Ovary (tissue), 9 donors: ENCODE data around the gene B4GALT5. TPM values are rescaled to one million over a fixed set of nuclear protein-coding genes. Genes with fewer than 3 reads are reported as not detected.

ENCODE experiments used
- DNase-seq, 5 donors: peaks; one replicate each; pipeline ENCODE4 v3.0.0-alpha.2; 2019 to 2020
- H3K27ac ChIP-seq, 2 donors: fragments of 200-600 bp; one replicate each; pipeline versions ENCODE4 v1.5.1 to v1.8.0; 2019 to 2022
- H3K27me3 ChIP-seq: fragments of 200-600 bp; one replicate; pipeline ENCODE4 v1.8.0; 2022
- H3K36me3 ChIP-seq: fragments of 200-600 bp; sonication (generic); one replicate; pipeline ENCODE4 v1.5.1; 2019
- H3K4me1 ChIP-seq: one replicate; pipeline ENCODE4 v1.8.1; 2013; ENCODE audit warnings: mild to moderate bottlenecking, moderate library complexity; ENCODE audit not compliant: insufficient read depth
- H3K4me3 ChIP-seq: fragments of 200-600 bp; sonication (generic); one replicate; pipeline ENCODE4 v1.5.1; 2017
- H3K9me3 ChIP-seq, 2 donors: fragments of 200-600 bp in 1 of 2; sonication (generic) in 1 of 2; one replicate each; pipeline versions ENCODE4 v1.5.1 to v1.8.1; 2013 to 2019; ENCODE audit warnings: mild to moderate bottlenecking in 1 of 2, moderate library complexity in 1 of 2
- EP300 ChIP-seq: sonication (generic); formaldehyde crosslinking; IDR thresholded peaks from one replicate; pipeline ENCODE4 v1.6.1; 2017; ENCODE audit warnings: antibody characterized with exemption
- POLR2A ChIP-seq: fragments of 450-650 bp; IDR thresholded peaks from one replicate; pipeline ENCODE4 v1.6.1; 2017; ENCODE audit warnings: antibody characterized with exemption, mild to moderate bottlenecking, moderate library complexity
- WGBS, 3 donors: extraction: QIAGEN DNeasy Blood & Tissue Kit in 1 of 3; methylation state at CpG; one replicate each; pipeline versions ENCODE4 v1.1.5 to v1.1.7; 2013 to 2017; 5-methylcytosine and 5-hydroxymethylcytosine counted together
- intact Hi-C, 4 donors: fragments of 100-400 bp; cut with DNase I; formaldehyde crosslinking; loops; one replicate each; pipeline versions ENCODE4 v1.11.0 to v1.15.1; 2022 to 2023
- polyA plus RNA-seq, 2 donors: library from polyadenylated mRNA; stranded (reverse); fragments of 200-250 nt in 1 of 2; fragments of 350-450 nt in 1 of 2; fragmentation: Illumina TruSeq in 1 of 2; extraction: RNeasy Lipid Tissue Mini Kit (QIAGEN cat#74804) in 1 of 2; gene quantifications; one replicate each; pipeline ENCODE4 v1.2.3, GENCODE V29; 2013 to 2014
- total RNA-seq, 7 donors: library from RNA; depleted of rRNA in 2 of 7; stranded (reverse); fragments of >200 nt in 2 of 7; fragmentation: NEBNext Ultra II Directional in 3 of 7; extraction: Animal tissue kit (Norgen Biotek cat#: 25700) in 3 of 7; gene quantifications; one replicate each; pipeline versions ENCODE4 v1.1.0 to v1.2.4, GENCODE V29; 2016 to 2023
- TF ChIP-seq, protein P1 (sequence below), 3 donors: fragments of 450-650 bp in 2 of 3; fragments of 200-600 bp in 1 of 3; IDR thresholded peaks; one replicate each; pipeline versions ENCODE4 v1.5.1 to v1.8.0; 2016 to 2022; ENCODE audit warnings: antibody characterized with exemption in 3 of 3, mild to moderate bottlenecking in 1 of 3
- donor health status: DM: no; HTN: no; CAD: no; lungs with moderate emphysema.
- donor health status: DM: no; HTN: no; CAD: no.
- donor health status: Bipolar disorder and iron deficiency.
- donor health status: DM: yes; HTN: yes; CAD: no.
- donor health status: DM: no; HTN: no; CAD: no.
- donor health status: DM: yes; HTN: yes; CAD: no.

B4GALT5 gene
- total and polyA plus RNA-seq, 9 donors, result 19.0 to 53.6 (median 37.7) TPM

DNA sequence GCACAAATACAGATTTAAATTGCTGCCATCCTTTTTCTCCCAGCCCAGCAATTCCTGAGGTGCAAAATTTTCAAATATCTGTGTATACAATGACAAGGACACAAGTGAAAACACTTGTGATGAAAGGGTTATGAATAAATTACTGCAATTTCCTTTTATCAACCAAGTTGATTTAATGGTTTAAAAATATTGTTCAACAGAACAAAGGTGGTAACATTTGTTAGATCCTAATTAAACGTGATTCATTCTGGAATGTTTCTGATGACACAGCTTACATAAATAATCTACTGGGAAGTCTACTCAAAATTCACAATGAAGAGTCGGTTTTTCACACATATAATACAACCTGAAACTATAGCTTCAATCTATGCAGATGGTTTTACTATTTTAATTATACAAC, 17.1 kb downstream of the B4GALT5 start:
- no peak for TF ChIP-seq POLR2A
- no peak for TF ChIP-seq EP300
- no peak overlapping the region for H3K27ac ChIP-seq

DNA sequence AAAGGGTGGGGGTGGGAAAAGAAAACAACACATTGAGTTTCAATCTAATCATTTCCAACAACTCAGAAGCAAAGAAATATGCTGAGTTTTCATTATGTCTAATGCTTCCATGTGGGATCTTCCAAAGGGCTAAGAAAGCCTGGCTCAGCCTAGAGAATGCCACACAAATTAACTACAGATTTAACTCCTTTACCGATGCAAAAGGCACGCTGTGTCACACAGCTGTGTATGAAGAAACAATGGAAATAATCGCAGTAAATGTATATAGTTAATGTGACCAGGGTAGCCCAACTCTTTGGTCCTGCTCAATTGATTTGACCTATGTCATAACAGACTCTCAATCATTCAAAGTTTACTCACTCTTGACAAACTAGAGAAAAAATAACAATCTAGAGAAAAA, 17.8 kb downstream of the B4GALT5 start:
- peaks cover 19% of the 10 kb centered on the region for H3K4me1 ChIP-seq
- TF ChIP-seq POLR2A, result no peak
- no peak for TF ChIP-seq EP300
- TF ChIP-seq, protein P1, sequence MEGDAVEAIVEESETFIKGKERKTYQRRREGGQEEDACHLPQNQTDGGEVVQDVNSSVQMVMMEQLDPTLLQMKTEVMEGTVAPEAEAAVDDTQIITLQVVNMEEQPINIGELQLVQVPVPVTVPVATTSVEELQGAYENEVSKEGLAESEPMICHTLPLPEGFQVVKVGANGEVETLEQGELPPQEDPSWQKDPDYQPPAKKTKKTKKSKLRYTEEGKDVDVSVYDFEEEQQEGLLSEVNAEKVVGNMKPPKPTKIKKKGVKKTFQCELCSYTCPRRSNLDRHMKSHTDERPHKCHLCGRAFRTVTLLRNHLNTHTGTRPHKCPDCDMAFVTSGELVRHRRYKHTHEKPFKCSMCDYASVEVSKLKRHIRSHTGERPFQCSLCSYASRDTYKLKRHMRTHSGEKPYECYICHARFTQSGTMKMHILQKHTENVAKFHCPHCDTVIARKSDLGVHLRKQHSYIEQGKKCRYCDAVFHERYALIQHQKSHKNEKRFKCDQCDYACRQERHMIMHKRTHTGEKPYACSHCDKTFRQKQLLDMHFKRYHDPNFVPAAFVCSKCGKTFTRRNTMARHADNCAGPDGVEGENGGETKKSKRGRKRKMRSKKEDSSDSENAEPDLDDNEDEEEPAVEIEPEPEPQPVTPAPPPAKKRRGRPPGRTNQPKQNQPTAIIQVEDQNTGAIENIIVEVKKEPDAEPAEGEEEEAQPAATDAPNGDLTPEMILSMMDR (IDR thresholded peaks at IDR 0.05), result no peak
- DNase-seq, result no peak
- 82 to 89% (median 86%) methylated on average over 3 of the region's 3 CpGs for WGBS, 3 donors
- H3K9me3 ChIP-seq, result no peaks in the 10 kb centered on the region
- no peak overlapping the region for H3K27ac ChIP-seq
- H3K27me3 ChIP-seq, result no peaks in the 10 kb centered on the region
- intact Hi-C loops, result no loop called here
- no peaks in the 10 kb centered on the region for H3K36me3 ChIP-seq
- H3K4me3 ChIP-seq, result no peak overlapping the region

More for the DNA sequence above, 17.1 kb downstream of the B4GALT5 start:
- no peak overlapping the region for H3K4me3 ChIP-seq
- no peaks in the 10 kb centered on the region for H3K36me3 ChIP-seq
- DNase-seq, result no peak
- peaks cover 16% of the 10 kb centered on the region for H3K4me1 ChIP-seq
- H3K27me3 ChIP-seq, result no peaks in the 10 kb centered on the region
- 42 to 51% (median 42%) methylated on average over 2 of the region's 2 CpGs for WGBS, 3 donors
- intact Hi-C loops, result no loop called here
- no peaks in the 10 kb centered on the region for H3K9me3 ChIP-seq

DNA sequence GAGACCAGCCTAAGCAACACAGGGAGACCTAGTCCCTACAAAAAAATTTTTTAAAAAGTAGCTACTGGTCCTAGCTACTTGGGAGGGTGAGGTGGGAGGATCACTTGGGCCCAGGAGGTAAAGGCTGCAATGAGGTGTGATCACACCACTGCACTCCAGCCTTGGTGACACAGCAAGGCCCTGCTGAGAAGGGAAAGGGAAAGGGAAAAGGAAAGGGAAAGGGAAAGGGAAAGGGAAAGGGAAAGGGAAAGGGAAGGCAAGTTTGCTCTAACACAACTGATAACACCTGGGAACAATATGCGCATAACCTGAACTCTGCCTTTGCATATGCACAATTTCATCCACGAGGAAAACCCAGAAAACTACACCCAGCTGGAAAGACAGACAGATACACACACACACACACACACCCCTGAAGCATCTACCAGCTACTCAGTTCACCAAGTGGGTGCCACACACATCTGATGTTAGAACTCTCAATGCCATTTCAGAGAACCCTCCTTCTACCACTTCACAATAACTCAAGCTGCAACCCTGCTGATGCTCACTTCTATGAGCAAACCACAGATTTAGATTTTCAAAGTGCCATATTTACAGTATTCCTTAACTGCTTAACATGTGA, 19.1 kb downstream of the B4GALT5 start:
- WGBS, 3 donors, result 65 to 74% (median 66%) methylated on average over 2 of the region's 2 CpGs
- no peak overlapping the region for H3K4me3 ChIP-seq
- H3K4me1 ChIP-seq, result peaks cover 16% of the 10 kb centered on the region
- intact Hi-C loops, result no loop called here
- no peak for DNase-seq
- no peak overlapping the region for H3K27ac ChIP-seq
- no peaks in the 10 kb centered on the region for H3K27me3 ChIP-seq
- no peak for TF ChIP-seq EP300
- TF ChIP-seq POLR2A, result no peak
- no peaks in the 10 kb centered on the region for H3K9me3 ChIP-seq
- H3K36me3 ChIP-seq, result no peaks in the 10 kb centered on the region

DNA sequence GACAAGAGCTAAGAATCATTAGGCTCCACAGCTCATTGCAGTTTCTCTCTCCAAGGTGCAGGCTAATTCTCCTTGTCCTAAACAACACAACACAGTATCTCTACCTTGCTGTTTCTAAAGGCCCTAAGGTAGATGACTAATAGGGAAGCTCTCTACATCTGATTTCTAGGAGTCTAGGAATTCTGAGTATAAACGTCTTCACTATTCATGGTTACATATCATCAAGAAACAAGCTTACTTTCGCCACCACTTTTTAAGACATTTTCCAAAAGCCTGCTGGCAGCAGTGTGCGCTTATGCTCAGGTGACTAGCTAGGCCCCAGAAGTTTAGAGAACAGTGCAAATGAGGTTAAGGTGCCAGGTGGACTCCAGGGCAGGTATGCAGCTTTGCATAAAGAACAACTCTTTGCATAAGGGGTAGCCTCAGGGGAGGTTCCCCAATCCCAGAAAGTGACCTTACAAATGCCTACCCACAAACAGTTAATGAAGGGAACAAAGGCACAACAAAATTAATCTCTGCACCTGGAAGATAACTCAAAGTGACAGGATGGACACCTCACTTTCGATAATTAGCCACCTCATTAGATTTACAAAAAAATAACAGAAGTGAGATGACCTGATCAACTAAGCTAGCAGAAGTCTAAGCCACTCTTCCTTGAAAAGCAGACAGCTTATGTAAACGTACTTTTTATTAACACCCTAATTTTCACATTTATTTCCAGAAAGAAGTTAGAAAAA, 20.1 kb downstream of the B4GALT5 start:
- TF ChIP-seq POLR2A, result no peak
- TF ChIP-seq EP300, result no peak
- TF ChIP-seq, protein P1 (IDR thresholded peaks at IDR 0.05), result no peak
- H3K9me3 ChIP-seq, result no peaks in the 10 kb centered on the region
- H3K4me3 ChIP-seq, result no peak overlapping the region
- WGBS, 3 donors, result 77 to 83% (median 79%) methylated on average over 5 of the region's 5 CpGs
- H3K36me3 ChIP-seq, result no peaks in the 10 kb centered on the region
- H3K27me3 ChIP-seq, result no peaks in the 10 kb centered on the region
- no peak overlapping the region for H3K27ac ChIP-seq
- H3K4me1 ChIP-seq, result peaks cover 16% of the 10 kb centered on the region
- DNase-seq, result no peak
- intact Hi-C loops, result no loop called here

DNA sequence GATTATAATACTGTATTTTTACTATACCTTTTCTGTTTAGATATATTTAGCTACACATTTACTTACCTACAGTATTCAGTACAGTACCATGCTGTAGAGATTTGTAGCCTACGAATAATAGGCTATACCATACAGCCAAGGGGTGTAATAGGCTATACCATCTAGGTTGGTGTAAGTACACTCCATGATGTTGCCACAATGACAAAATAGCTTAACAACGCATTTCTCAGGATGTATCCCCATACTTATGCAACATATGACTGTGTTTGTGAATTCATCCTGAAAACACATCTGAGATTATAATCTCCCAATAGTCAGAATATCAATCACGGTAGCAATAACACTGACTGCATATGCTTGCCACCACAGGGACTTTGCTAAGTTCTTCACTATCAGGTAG, 20.7 kb downstream of the B4GALT5 start:
- no peak overlapping the region for H3K27ac ChIP-seq
- no peak for TF ChIP-seq POLR2A
- H3K27me3 ChIP-seq, result no peaks in the 10 kb centered on the region
- DNase-seq, result no peak
- peaks cover 15% of the 10 kb centered on the region for H3K4me1 ChIP-seq
- no peak overlapping the region for H3K4me3 ChIP-seq
- H3K36me3 ChIP-seq, result no peaks in the 10 kb centered on the region
- no peaks in the 10 kb centered on the region for H3K9me3 ChIP-seq
- WGBS, 3 donors, result 58 to 89% (median 71%) methylated on average over 3 of the region's 3 CpGs
- intact Hi-C loops, result no loop called here
